Measurements from ENCODE around the gene PI4KB. TPM values are rescaled to one million over a fixed set of nuclear protein-coding genes. Genes with fewer than 3 reads are reported as not detected.

Gene PI4KB
- total RNA-seq, 1 donor from 2014 or later = 55.1 TPM

- H3K27me3 Mint-ChIP-seq = no peaks in the 10 kb centered on the region
- peak overlapping the region; percentile 96 for H3K4me3 Mint-ChIP-seq (ENCODE audit: low read depth)
- no peaks in the 10 kb centered on the region for H3K9me3 Mint-ChIP-seq (ENCODE audit: low read depth)
- H3K36me3 Mint-ChIP-seq (ENCODE audit: insufficient read depth) = peaks cover 8% of the 10 kb centered on the region
- no peak for DNase-seq (ENCODE audit: low spot score, unreplicated experiment)
- H3K4me1 Mint-ChIP-seq (ENCODE audit: low read depth) = peaks cover 18% of the 10 kb centered on the region
- TF ChIP-seq, protein P1, sequence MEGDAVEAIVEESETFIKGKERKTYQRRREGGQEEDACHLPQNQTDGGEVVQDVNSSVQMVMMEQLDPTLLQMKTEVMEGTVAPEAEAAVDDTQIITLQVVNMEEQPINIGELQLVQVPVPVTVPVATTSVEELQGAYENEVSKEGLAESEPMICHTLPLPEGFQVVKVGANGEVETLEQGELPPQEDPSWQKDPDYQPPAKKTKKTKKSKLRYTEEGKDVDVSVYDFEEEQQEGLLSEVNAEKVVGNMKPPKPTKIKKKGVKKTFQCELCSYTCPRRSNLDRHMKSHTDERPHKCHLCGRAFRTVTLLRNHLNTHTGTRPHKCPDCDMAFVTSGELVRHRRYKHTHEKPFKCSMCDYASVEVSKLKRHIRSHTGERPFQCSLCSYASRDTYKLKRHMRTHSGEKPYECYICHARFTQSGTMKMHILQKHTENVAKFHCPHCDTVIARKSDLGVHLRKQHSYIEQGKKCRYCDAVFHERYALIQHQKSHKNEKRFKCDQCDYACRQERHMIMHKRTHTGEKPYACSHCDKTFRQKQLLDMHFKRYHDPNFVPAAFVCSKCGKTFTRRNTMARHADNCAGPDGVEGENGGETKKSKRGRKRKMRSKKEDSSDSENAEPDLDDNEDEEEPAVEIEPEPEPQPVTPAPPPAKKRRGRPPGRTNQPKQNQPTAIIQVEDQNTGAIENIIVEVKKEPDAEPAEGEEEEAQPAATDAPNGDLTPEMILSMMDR (IDR thresholded peaks at IDR 0.05; ENCODE audit: unreplicated experiment) = no peak
- H3K27ac Mint-ChIP-seq = peak overlapping the region; percentile 100
Observed at GRCh38 chr1:151327903-151328674, 873 bp upstream of the PI4KB start.

DNA sequence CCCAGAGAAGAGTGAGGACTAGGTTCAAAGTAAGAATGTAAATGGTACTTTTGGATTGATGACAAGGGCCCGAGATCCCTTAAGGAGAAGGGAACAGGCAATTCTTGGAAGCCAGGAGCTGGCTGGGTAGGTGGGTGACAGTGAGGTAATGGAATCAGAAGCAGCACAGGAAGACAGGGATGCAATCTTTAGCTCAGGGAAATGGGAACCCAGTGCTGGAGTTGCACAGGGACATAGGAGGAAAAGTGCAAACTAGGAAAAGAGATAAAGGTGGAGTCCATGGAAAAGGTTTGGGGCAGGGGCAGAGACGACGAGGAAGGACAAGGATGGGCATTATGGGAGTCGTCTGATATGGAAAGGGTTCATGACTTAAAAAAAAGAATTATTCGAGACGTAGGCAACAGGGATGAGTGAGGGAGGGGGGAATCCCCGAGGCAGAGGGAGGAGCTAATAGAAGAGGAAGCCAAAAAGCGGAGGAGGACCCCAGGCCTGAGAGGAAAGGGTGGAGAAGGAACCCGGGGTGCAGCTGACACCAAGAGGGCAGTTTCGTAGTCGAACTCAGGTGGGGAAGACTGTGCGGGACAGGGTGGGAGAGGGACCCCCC lies 495 bp downstream of the PI4KB start:
- Mint-ChIP-seq H3K27ac (peak overlapping the region; percentile 100), H3K9me3 (ENCODE audit: low read depth) (no peaks in the 10 kb centered on the region), H3K27me3 (no peaks in the 10 kb centered on the region), H3K4me1 (ENCODE audit: low read depth) (peaks cover 18% of the 10 kb centered on the region), H3K36me3 (ENCODE audit: insufficient read depth) (peaks cover 8% of the 10 kb centered on the region), H3K4me3 (ENCODE audit: low read depth) (peak overlapping the region; percentile 96)
- TF ChIP-seq, protein P1 (IDR thresholded peaks at IDR 0.05; ENCODE audit: unreplicated experiment) = no peak
- DNase-seq (ENCODE audit: low spot score, unreplicated experiment) = no peak

GRCh38 chr1:151325646-151326429 lies 1.4 kb downstream of the PI4KB start:
- Mint-ChIP-seq H3K27ac (peak overlapping the region; percentile 100), H3K9me3 (ENCODE audit: low read depth) (no peaks in the 10 kb centered on the region), H3K4me1 (ENCODE audit: low read depth) (peaks cover 18% of the 10 kb centered on the region), H3K27me3 (no peaks in the 10 kb centered on the region), H3K36me3 (ENCODE audit: insufficient read depth) (peaks cover 9% of the 10 kb centered on the region), H3K4me3 (ENCODE audit: low read depth) (peak overlapping the region; percentile 96)
- no peak for DNase-seq (ENCODE audit: low spot score, unreplicated experiment)
- TF ChIP-seq, protein P1 (IDR thresholded peaks at IDR 0.05; ENCODE audit: unreplicated experiment) = no peak

GRCh38 chr1:151325231-151325630 lies 2.0 kb downstream of the PI4KB start:
- peak overlapping the region; percentile 47 for H3K4me3 Mint-ChIP-seq (ENCODE audit: low read depth)
- no peaks in the 10 kb centered on the region for H3K9me3 Mint-ChIP-seq (ENCODE audit: low read depth)
- peaks cover 18% of the 10 kb centered on the region for H3K4me1 Mint-ChIP-seq (ENCODE audit: low read depth)
- DNase-seq (ENCODE audit: low spot score, unreplicated experiment) = no peak
- no peaks in the 10 kb centered on the region for H3K27me3 Mint-ChIP-seq
- peak overlapping the region; percentile 74 for H3K27ac Mint-ChIP-seq
- H3K36me3 Mint-ChIP-seq (ENCODE audit: insufficient read depth) = peaks cover 11% of the 10 kb centered on the region
- TF ChIP-seq, protein P1 (IDR thresholded peaks at IDR 0.05; ENCODE audit: unreplicated experiment) = no peak

DNA sequence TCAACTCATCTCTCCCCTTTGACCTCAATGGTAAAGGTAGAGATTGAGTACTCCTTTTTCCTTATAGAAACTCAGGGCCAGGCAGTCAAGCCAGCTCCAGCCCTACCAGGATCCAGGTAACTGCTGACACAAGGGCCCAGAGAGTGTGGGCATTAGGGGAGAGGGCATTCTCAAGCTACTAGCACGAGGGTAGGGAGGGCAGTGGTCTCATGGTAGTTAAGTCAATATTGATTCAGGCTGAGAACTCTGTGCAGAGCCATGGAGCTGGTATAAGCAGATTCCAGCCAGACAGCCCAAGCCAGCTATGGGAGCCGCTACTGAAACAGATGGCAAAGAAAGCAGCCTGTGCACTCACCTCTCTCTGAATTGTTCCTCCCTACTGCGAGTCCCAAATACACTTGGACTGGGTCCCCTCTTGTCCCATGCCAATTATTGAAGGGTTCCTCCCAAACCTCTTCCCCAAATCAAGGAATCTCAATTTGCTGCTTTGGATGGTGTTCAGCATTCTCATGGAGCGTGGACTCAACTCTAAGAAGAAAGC lies 2.8 kb downstream of the PI4KB start:
- Mint-ChIP-seq H3K36me3 (ENCODE audit: insufficient read depth) (peaks cover 11% of the 10 kb centered on the region), H3K9me3 (ENCODE audit: low read depth) (no peaks in the 10 kb centered on the region), H3K4me1 (ENCODE audit: low read depth) (peaks cover 18% of the 10 kb centered on the region), H3K4me3 (ENCODE audit: low read depth) (no peak overlapping the region), H3K27ac (peak overlapping the region; percentile 71), H3K27me3 (no peaks in the 10 kb centered on the region)
- no peak for DNase-seq (ENCODE audit: low spot score, unreplicated experiment)
- TF ChIP-seq, protein P1 (IDR thresholded peaks at IDR 0.05; ENCODE audit: unreplicated experiment) = no peak

Data from progenitor cell of endocrine pancreas (in vitro differentiated cells).